Bronchial epithelial cell (primary cell): Measurements from ENCODE around the gene SH3PXD2B. TPM values are rescaled to one million over a fixed set of nuclear protein-coding genes. Genes with fewer than 3 reads are reported as not detected.
A peak's percentile ranks its signal among the peaks of the same experiment; 100 is the strongest.

Experiments used
- DNase-seq: peaks from one replicate; pipeline ENCODE4 v3.0.0-alpha.2; 2010; ENCODE audit warnings: low read depth
- FAIRE-seq: peaks from 2 replicates; lab custom pipeline; 2011; peaks lifted over from hg19 to GRCh38; lab: Jason Lieb, UNC
- H3K27me3 ChIP-seq: 2 replicates; pipeline ENCODE4 v1.5.1; 2011; ENCODE audit warnings: low read length; ENCODE audit not compliant: control insufficient read depth, insufficient read depth
- H3K36me3 ChIP-seq: 2 replicates; pipeline ENCODE4 v1.5.1; 2011; ENCODE audit warnings: low read length; ENCODE audit not compliant: control insufficient read depth, insufficient read depth
- H3K4me3 ChIP-seq: 2 replicates; pipeline ENCODE4 v1.5.1; 2011; ENCODE audit warnings: mild to moderate bottlenecking, low read depth, low read length, control low read depth
- CTCF ChIP-seq: IDR thresholded peaks from 2 replicates; pipeline ENCODE4 v1.5.1; 2011; ENCODE audit warnings: mild to moderate bottlenecking, moderate library complexity, low read length, control low read depth, inconsistent platforms; ENCODE audit not compliant: insufficient read depth, severe bottlenecking
- total RNA-seq: library from RNA; depleted of rRNA; stranded (reverse); fragments of >200 nt; gene quantifications from 2 replicates; pipeline ENCODE4 v1.2.1, GENCODE V29; 2014

Gene SH3PXD2B
- total RNA-seq, 1 donor from 2014 or later: 10.0 TPM

DNA sequence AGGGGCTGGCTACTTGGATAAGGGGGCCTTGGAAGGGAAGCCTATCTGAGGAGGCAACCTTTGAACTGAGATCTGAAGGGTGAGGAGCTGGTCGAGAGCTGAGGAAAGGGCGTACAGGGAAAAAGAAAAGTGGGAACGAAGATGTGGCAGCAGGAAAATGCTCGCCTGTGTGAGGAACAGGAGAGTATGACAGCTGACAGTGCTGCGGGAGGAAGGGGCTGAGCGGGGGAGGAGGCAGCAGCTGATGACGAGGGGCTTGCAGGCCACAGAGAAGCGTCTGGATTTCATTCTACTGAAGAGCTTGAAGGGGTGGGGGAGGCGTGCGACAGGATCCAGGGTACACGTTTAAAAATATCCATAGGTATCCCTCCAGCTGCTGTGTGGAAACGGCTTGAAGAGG, 28.9 kb downstream of the SH3PXD2B start:
- FAIRE-seq (no peak), DNase-seq (no peak)
- TF ChIP-seq CTCF: no peak
- Histone ChIP-seq H3K27me3 (no peaks in the 10 kb centered on the region), H3K4me3 (no peak overlapping the region), H3K36me3 (peaks cover 3% of the 10 kb centered on the region)

- peaks cover 3% of the 10 kb centered on the region for H3K36me3 ChIP-seq
- no peak for DNase-seq
These were observed 29.5 kb downstream of the SH3PXD2B start for GRCh38 chr5:172424808-172425207.

GRCh38 chr5:172424111-172424490, 30.2 kb downstream of the SH3PXD2B start:
- no peaks in the 10 kb centered on the region for H3K27me3 ChIP-seq
- DNase-seq: no peak
- TF ChIP-seq CTCF: no peak
- FAIRE-seq: no peak
- peaks cover 3% of the 10 kb centered on the region for H3K36me3 ChIP-seq
- no peak overlapping the region for H3K4me3 ChIP-seq

More at GRCh38 chr5:172424808-172425207, 29.5 kb downstream of the SH3PXD2B start:
- Histone ChIP-seq H3K27me3 (no peaks in the 10 kb centered on the region), H3K4me3 (no peak overlapping the region)
- FAIRE-seq: no peak
- TF ChIP-seq CTCF: no peak

GRCh38 chr5:172423379-172424110, 30.8 kb downstream of the SH3PXD2B start:
- no peak for FAIRE-seq
- Histone ChIP-seq H3K4me3 (no peak overlapping the region), H3K36me3 (peaks cover 3% of the 10 kb centered on the region), H3K27me3 (no peaks in the 10 kb centered on the region)
- no peak for TF ChIP-seq CTCF
- DNase-seq: no peak

DNA sequence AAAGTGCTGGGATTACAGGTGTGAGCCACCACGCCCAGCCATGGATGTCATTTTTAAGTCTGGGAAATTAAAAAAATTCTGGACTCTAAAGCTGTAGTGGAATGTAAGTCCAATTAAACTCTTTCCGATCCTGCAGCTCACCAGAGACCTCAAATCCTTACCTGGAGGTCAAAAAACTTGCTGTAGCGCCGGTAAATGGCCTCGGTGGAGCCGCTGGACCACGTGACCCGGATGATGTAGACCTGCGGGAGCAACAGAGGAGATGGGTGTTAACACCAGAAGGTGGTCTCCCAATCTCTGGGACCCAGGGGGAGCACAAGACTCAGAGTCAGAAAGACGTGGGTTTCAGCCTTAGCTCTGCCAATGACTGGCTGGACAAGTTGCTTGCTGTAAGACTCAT, 32.1 kb downstream of the SH3PXD2B start:
- no peak for FAIRE-seq
- Histone ChIP-seq H3K36me3 (peaks cover 3% of the 10 kb centered on the region), H3K4me3 (no peak overlapping the region), H3K27me3 (no peaks in the 10 kb centered on the region)
- TF ChIP-seq CTCF: no peak
- no peak for DNase-seq

GRCh38 chr5:172421020-172421419, 33.3 kb downstream of the SH3PXD2B start:
- FAIRE-seq: peak; percentile 95

More at GRCh38 chr5:172421020-172421419, 33.3 kb downstream of the SH3PXD2B start:
- H3K4me3 ChIP-seq: no peak overlapping the region
- peak; percentile 90 for DNase-seq
- no peak for TF ChIP-seq CTCF
- peaks cover 3% of the 10 kb centered on the region for H3K36me3 ChIP-seq
- H3K27me3 ChIP-seq: no peaks in the 10 kb centered on the region
